Muscle of back (tissue), 11 donors: ENCODE data around the gene TMEM30A. TPM values are rescaled to one million over a fixed set of nuclear protein-coding genes. Genes with fewer than 3 reads are reported as not detected.

ENCODE experiments used
- DNase-seq, 3 donors: peaks; one replicate each; pipeline versions ENCODE4 v3.0.0 to v3.0.0-alpha.2; 2013
- polyA plus RNA-seq, 10 donors: library from polyadenylated mRNA; unstranded; fragments of 120-200 nt; gene quantifications; one replicate each; pipeline ENCODE4 v1.2.1, GENCODE V29; 2013; ENCODE audit not compliant: insufficient read length in 10 of 10

The TMEM30A gene
- polyA plus RNA-seq, 10 donors, result 57.0 to 81.1 (median 68.5) TPM

GRCh38 chr6:75223428-75223827, 61.2 kb downstream of the TMEM30A start:
- no peak for DNase-seq

GRCh38 chr6:75222261-75222660, 62.3 kb downstream of the TMEM30A start:
- DNase-seq, result no peak

DNA sequence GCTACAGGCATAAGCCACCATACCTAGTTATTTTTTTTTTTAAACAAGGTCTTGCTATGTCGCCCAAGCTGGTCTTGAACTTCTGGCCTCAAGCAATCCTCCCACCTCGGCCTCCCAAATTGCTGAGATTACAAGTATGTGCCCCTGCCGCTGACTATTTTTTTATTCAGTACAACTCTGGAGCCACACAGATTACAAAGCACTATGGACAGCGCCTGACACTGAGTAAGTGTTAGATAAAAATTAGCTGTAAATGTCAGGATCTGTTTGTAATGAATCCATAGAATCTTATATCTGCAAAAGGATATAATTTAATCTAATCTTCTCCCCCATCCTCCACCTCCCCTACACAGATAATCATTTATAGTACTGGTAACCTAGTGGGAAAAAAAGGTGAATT, 63.5 kb downstream of the TMEM30A start:
- DNase-seq, result no peak

DNA sequence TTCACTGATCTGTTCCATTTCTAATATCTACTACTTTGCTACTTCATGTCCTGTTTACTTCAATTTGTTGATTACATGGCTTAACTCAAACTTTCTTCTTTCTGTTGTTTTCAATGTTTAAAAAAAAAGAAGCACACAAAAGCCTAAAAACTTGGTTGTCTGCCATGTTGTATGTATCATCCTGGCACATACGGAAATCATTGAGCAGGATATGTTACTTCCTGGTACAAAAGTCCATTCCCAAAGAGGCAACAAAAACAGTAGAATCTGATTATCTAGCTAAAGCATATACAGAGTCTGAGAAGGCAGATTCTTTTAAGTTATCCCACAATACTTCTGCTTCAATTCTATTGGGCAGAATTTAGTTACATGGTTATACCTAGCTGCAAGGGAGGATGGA, 64.2 kb downstream of the TMEM30A start:
- no peak for DNase-seq

- DNase-seq, result no peak
These were observed 65.3 kb downstream of the TMEM30A start for GRCh38 chr6:75219263-75219662.

GRCh38 chr6:75217193-75217592, 67.4 kb downstream of the TMEM30A start:
- peak; percentile 38 to 68 (median 57) for DNase-seq

- DNase-seq, result no peak
These were observed 69.3 kb downstream of the TMEM30A start for GRCh38 chr6:75215291-75215690.

GRCh38 chr6:75213732-75214131, 70.9 kb downstream of the TMEM30A start:
- no peak for DNase-seq

GRCh38 chr6:75213112-75213511, 71.5 kb downstream of the TMEM30A start:
- peak in 1 of 3 donors; percentile 14 for DNase-seq

- DNase-seq, result no peak
These were observed 72.5 kb downstream of the TMEM30A start for GRCh38 chr6:75211920-75212590.

DNA sequence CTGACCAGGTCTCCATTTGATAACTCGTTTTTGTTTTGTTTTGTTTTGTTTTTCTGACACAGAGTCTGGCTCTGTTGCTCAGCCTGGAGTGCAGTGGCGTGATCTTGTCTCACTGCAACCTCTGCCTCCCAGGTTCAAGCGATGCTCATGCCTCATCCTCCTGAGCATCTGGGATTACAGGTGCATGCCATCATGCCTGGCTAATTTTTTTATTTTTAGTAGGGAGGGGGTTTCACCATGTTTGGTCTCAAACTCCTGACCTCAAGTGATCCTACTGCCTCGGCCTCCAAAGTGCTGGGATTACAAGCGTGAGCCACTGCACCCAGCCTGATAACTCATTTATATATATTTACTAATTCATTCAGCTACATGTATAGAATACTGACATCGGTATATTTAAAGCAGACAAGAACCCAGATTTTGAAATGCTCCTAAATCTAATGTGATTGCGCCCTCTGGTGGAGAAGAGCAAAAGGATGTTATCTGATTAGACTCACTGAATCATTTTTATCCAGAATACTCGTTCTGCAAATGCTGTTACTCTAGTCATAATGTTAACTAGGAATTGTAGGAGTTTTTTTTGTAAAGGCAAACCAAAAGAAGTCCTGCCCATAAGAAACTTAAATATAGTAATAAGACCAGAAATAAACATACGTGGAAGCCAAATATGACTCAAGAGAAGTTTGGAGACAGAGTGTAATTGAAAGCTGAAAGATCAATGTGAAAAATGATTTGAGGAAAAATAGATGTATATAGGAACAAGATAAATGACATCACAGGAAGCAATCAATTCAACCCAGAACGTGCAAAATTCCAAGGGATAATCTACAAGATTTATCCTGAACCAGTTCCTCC, 73.5 kb downstream of the TMEM30A start:
- DNase-seq, result peak; percentile 75 to 84 (median 83)

- no peak for DNase-seq
These were observed 75.3 kb downstream of the TMEM30A start for GRCh38 chr6:75209184-75209723.

DNA sequence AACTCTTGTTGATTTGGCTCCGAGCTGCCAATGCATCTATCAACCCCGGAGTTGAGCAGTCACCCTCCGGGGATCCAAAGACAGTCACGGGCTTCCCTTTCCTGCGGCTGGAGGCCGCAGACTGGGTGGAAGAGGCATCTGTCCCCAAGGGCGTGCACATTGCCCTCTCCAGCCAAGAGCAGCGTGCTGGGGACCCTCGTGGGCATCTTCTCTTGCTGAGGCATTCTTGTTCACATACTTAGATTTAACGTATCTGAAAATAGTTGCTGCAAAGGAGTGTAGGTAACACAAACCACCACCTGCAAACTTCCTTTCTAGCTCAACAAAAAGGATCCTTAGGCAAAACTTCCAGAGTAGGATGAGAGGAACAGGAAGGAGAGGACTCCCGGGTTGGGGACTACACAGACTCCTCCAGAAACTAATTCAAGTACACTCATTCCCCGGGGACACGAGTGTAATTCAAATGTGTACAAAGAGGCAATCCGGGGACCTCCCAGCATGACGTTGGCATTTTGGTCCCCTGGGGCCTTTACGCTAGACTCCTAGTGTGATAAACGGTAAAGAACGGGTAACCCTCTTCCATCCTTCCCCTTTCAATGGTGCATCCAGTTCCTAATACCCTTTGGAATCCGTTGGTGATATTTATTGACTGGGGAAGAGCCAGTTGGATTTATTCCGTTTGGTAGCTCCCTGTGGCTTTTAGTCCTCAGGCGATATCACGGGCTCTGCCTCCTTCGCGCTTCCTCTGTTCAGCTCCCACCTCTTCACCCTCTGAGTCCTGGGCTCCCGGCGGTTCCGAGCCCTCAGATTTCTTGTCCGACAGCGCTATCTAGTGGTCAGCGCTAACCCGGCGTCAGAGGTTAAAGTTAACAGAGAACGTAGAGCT, 76.1 kb downstream of the TMEM30A start:
- peak; percentile 88 to 95 (median 92) for DNase-seq

GRCh38 chr6:75206576-75207342, 77.8 kb downstream of the TMEM30A start:
- peak in 2 of 3 donors; percentile 80 to 92 for DNase-seq

DNA sequence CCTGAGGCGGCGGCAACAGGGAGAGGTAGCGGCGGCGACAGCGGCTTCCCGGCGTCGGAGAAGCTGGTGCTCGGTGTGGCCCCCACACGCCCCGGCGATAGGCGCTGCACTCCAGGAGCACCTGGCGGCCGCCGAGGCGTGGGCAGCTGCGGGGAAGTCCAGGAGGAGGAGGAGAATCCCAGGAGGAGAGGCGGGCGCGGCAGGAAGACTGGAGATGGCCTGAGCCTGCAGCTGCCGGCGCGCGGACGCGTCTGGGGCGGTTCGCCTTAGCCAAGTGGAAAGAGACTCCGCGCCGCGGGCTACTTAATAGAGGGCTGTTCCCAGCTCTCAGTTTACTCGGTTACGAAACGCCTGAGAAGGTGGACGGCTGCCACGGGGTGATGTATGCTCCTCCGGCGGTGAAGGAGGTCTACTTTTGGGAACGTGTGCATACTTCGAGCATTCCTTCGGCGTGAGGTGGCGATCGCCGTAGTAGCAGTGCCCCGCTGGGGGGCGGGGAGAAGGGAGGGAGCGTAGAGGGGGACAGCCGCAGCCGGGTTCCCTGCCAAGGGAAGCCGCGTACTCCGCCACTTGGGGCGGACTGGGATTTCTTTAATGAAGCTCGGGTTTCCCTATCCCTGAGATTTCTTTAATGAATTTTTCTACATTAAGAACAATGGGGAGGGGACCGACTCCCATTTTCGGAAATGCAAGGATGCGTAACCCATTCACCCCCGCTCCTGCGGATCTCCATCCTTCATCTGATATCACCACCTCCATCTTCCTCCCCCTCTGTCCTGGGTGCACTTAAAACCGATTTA, 78.6 kb downstream of the TMEM30A start, which contains the start of gene COL12A1:
TSS of gene COL12A1 (minus strand) at position 278 of the 800 bp plus-strand sequence. CDS start 3,261 bp downstream, outside the sequence.
- DNase-seq, result peak; percentile 98 to 99 (median 99)

DNA sequence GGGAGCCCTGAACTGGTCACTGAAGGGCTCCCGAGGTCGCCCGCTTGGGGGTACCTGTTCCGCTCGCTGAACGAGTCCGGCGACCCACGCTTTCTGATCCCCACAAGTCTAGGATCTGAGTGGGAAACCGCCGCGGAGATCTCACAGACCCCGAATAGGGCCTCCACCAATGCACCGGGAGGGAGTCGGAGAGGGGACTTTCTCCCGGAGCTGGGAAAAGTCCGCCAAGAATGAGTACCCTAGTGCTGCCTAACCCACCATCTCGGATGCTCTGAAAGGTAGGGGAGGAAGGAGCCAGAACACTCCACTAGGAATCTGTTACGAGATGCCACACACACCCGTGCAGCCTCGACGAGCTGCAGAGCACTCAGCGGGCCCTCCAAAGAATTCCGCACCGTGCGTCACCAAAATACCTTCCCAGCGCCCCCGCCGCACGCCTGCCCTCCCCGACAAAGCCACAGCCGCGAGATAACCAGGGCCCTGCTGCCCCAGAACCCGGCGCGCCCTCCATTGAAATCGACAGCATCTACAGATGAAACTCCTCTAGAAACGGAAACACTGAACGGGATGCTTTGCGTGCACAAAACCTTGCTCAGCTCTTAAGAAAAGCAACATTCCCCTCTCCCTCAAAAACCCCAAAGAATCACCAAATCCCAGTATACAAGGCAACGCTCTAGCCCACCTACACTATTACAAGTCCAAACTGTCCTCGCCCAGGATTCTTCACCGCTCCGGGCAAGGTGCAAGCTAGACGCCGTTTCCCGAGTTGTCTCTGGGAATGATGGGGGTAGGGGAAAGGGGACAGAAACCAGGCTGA, 79.4 kb downstream of the TMEM30A start:
- DNase-seq, result peak; percentile 59 to 82 (median 65)

DNA sequence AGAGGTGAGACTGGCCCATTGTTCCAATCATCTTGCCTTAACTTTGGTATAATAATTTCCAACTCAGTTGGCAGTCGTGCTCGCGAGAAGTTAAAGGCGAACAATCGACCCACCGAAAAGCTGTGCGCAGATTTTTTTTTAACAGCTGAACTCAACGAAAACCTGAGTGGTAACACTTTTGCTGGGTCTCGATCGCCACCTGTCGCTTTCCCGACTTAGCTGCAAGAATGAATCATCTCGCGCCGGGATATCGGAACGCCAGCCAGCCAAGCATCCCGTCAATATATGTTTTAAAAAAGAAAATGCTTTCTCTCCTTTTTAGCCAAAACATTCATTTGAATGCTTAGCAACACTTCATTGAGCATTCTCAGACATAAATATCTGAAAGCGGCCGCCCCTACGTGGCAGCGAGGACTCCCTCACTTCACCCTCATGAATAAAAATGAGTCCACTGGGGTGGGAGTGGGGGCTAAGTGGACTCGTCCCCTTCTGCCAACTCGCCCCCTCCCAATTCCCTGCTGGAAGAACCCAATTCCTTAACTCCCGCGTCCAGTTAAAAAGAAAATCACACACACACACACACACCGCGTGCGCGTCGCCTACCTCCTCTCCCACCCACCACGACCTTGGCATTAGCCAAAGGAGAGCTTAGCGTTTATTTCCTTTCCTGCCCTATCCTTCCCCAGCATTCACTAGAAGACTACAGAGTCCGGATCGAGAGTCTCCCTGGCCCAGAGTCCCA, 80.2 kb downstream of the TMEM30A start:
- DNase-seq, result peak; percentile 92 to 95 (median 93)

- peak in 1 of 3 donors; percentile 68 for DNase-seq
These were observed 80.9 kb downstream of the TMEM30A start for GRCh38 chr6:75203721-75204120.
